HS-5 (cell line): ENCODE results near the gene ASCC2.
"Not testable (repeated sequence)": the region's sequence is repeated elsewhere in the genome, so short reads cannot be mapped to it uniquely, and the experiment has no call there.

ENCODE experiments used
- DNase-seq: peaks from one replicate; pipeline ENCODE4 v3.0.0-alpha.2; 2012; ENCODE audit warnings: low read depth

ASCC2 gene

DNA sequence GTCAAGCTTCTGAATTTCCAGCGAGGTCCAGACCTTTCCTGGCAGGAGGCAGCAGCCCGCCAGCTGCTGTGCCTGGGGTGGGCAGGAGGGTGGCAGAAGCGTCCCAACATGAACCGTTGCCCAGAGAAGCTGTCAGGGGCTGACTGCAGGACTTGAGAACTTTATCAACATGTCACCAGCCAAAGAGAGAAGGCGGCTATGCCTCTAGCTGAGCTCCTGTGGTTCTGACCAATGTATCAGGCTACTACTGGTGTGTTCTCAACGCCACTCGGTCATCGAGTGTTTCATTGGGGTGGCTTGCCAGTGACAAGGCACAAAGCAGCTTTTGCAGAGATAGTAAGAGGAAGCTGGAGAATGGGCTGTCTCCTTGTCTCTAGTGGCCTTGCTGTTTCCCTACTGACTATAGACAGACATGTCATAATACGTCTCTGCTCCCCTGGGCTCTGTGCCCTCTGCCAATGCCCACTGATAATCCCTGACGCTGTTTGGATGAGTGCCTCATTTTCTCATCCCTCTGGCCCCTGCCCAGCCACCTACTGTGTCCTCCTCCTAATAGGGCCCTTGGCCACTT is 17.6 kb upstream of the ASCC2 start:
- no peak for DNase-seq

- no peak for DNase-seq
Measured at GRCh38 chr22:29854432-29854831, 16.4 kb upstream of the ASCC2 start.

- DNase-seq, result no peak
Measured at GRCh38 chr22:29848111-29848510, 10.0 kb upstream of the ASCC2 start.

GRCh38 chr22:29846290-29846689 is 8.2 kb upstream of the ASCC2 start:
- no peak for DNase-seq

DNA sequence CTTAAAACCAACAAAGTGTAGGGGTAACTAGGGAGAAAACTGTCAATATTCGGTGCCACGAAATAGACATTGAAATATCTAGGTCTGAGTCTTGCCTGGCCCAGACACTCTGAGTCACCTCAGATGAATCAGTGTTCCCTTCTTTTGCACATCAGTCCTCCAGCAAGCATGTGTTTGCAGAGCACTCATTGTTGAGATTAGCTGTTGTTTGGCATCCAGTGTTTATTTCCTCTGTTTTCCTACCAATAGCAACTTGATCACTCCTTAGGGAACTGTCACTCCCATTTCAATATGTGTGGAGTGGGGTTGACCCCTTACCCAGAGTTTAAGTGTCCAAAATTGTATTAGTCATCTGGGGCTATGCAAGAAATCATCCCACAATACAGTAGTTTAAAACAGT is 4.7 kb upstream of the ASCC2 start:
- peak; percentile 88 for DNase-seq

DNA sequence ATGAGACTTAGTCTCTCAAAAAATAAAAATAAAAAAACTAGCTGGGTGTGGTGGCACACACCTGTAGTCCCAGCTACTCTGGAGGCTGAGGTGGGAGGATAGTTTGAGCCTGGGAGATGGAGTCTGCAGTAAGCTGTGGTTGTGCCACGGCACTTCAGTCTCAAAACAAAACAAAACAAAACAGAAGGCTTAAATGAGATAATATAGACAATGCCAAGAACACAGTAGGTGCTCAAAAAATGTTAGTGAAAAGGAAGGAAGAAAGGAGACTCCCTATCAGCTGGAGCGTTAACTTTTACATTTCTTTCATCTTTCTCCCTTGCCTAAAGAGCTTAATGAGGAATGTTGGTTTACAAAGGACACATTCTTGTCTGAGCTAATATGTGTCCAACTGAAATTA is 4.1 kb upstream of the ASCC2 start:
- no peak for DNase-seq

GRCh38 chr22:29840498-29840897 is 2.4 kb upstream of the ASCC2 start:
- no peak for DNase-seq

- no peak for DNase-seq
Measured at GRCh38 chr22:29839039-29839438, 965 bp upstream of the ASCC2 start.

DNA sequence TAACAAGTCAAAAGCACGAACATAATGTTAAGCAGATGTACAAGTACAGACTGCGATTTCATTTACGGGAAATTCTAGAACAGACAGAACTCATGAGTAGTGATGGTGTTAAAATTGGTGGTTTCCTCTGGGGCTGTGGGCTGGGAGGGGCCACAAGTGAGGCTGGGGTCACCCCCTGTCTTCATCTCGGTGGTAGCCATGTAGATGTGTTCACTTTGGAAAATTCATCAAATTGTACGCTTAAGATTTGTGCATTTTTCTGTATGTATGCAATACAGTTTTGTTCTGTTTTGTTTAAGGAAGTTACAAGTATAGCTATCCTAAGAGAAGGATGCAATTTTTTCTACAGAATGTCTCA is 504 bp upstream of the ASCC2 start:
- DNase-seq, result no peak

DNA sequence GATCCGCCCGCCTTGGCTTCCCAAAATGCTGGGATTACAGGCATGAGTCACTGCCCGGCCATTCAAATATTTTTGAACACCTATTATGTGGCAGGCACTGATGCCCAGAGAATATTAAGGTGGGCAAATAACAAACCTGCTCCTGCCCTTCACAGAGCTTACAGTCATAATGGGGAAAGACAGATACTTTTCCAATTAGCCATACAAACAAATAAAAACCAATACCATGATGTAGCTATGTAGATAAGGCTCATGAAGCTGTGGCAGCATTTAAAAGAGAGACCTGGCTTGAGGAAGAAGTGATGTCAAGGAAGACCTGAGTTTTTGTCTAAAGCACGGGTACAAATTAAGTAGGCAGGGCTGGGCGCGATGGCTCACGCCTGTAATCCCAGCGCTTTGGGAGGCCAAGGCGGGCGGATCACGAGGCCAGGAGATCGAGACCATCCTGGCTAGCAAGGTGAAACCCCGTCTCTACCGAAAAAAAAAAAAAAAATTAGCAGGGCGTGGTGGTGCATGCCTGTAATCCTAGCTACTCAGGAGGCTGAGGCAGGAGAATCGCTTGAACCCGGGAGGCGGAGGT is 1.2 kb downstream of the ASCC2 start:
- DNase-seq, result not testable (repeated sequence)

- DNase-seq, result no peak
Measured at GRCh38 chr22:29834046-29834445, 4.0 kb downstream of the ASCC2 start.

GRCh38 chr22:29833392-29833965 is 4.6 kb downstream of the ASCC2 start:
- no peak for DNase-seq

- no peak for DNase-seq
Measured at GRCh38 chr22:29831958-29832357, 6.1 kb downstream of the ASCC2 start.

DNA sequence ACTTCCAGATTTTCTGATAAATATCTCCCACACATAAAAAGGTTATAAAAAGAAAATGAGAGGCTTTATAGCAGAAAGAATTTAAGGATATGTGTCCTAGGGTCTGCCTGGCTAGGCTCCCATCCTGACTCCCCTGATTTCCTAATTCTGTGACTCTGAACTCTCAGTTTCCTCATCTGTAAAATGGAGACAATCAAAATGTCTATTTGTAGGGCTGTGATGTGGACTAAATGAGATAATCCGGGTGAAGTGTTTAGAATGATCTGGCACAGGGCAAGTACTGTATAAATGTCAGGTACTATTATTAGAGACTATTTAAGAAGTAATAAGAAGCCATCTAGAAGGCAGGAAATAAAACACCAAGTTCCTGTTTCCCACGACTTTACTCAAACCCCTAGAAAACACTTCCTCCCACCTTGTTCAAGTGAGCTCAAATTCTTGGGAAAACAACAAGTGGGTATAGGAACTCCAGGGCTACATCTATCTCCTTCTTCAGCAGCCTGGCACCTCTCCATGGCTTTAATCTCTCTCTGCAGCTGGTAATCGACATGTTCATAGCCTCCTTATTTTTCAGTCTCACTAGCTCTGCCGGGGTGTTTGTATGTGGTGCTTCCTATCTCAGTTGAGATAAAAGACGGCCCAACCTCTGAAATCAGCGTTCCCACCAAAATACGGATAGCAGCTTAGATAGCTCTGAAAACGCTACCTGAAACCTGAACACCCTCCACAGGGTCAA is 6.7 kb downstream of the ASCC2 start:
- DNase-seq, result no peak

DNA sequence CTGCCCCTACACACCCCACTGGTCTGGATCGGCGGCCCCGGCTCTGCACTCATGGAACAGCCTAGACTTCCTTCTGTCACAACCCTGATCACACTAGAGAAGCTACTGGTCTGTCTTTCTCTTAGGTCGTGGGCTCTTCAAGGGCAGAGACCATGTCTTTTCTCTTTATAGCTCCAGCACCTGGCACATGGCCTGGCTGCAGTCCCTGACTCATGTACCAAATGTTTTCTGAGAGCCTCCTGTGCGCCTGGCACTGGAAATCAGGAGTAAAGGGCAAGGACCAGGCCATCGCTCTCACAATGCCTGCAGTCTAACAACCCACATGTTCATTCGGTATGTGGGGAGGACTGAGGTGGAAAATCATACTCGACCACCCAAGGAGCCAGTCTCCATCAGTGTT is 7.5 kb downstream of the ASCC2 start:
- no peak for DNase-seq

DNA sequence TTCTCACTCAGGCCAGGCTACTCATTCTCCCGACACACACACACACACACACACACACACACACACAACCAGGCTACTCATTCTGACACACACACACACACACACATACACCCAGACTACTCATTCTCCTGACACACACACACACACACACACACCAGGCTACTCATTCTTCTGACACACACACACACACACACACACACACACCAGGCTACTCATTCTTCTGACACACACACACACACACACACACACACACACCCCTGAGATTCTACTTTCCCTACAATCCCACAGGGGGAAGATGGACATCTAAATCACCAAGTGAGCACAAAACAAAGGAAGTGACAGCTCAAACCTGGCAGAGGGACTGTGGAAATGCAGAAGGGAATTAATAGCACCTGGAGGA is 10.3 kb downstream of the ASCC2 start:
- not testable (repeated sequence) for DNase-seq

GRCh38 chr22:29827091-29827490 is 11.0 kb downstream of the ASCC2 start:
- DNase-seq, result no peak

DNA sequence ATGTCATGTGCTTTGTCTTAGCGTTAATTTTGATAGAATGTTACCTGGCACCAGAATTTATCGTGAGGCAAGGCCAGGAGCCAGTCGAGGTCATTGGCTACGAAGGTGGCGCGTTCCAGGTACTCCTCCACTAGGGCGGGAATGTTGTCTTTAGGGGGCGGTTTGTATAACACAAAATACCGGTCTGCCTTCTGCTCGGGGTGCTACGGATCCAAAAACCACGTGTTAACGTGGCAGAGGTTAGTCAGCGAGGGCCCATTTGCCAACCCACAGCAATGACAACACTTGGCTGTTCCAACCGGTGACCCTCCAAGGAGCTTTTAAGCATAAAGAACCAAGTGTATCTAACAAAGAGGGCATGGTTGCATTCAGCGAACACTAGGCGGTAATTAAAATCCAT is 12.5 kb downstream of the ASCC2 start:
- DNase-seq, result no peak

DNA sequence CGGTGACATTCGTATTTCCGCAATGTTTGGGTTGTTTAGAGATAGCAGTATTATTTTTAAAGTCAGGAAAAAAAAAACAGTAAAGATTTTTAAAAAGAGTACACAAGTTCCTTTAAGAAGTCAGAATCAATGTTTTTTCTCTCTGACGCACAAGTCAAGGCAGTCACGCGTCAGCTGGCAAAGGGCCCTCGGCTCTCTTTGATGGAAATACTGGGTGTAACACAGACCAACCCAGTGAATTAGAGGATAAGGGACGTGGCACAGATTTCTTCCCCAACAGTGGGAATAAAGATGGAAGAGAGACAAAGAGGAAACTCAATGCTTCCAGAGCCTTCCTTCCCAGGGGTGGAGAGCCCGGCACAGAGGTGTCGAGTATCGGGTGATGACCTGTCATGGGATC is 13.4 kb downstream of the ASCC2 start:
- DNase-seq, result no peak

DNA sequence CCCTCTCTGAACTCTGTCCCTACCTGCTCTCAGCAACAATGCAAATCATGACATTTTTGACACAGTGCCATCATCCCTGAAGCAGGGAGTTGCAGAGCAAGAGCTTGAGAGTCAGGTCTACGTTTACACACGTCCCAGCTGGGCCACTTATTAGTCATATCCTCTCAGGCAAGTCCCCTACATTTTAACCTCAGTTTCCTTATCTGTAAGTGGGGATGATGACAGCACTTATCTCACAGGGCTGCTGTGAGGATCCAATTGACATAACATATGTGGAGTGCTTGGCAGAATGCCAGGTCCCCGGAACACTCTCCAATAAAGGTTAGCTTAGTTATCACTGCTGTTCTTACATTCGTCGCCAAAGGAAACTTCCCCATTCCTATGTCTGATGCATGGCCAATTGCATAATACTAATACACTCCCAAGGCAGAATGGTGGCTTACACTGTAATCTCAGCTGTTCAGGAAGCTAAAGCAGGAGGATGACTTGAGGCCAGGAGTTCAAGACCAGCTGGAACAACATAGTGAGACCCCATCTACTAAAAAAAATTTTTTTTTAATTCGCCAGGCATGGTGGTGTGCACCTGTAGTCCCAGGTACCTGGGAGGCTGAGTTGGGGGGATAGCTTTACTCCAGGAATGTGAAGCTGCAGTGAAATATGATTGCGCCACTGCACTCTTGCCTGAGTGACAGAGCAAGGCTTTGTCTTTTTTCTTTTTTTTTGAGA is 16.6 kb downstream of the ASCC2 start:
- DNase-seq, result peak; percentile 97

DNA sequence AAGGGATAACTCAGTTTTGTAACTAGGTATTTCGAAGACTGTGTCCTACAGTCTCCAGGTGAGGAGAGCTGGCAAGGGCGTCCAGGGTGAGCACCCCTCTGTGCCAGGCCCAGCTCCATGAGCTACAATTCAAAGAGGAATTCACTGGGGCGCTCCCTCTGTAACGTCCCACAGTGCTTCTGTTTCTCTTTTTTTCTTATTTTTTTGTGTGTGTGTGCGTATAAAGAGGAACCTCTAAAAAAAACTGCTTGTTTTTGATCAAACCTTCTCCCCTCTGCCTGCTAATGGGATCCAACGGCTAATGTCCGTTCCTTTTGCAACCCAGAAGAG is 17.1 kb downstream of the ASCC2 start:
- DNase-seq, result no peak

DNA sequence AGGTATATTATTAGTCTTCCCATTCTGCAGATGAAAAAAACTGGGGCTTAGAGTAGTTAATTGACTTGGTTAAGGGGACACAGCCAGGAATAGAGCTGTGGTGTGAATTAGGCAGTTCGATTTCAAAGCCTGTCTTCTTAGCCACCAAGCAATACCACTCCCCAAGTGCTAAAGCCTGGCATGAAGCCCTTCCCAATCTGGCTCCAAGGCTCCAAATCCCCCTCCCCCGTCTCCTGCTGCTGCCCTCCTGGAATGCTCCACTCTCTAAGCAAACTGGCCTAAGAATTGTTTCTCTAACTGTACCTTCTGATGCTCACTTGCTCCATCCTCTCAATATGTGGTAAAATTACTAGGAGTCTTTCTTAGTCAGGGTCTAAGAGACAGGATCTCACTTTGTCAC is 18.6 kb downstream of the ASCC2 start:
- DNase-seq, result no peak

GRCh38 chr22:29817724-29818123 is 20.4 kb downstream of the ASCC2 start:
- DNase-seq, result no peak
